Forelimb muscle (tissue), 1 donor: ENCODE measurements around the gene AKNA. TPM values are rescaled to one million over a fixed set of nuclear protein-coding genes. Genes with fewer than 3 reads are reported as not detected.
"Not testable (repeated sequence)": the region's sequence is repeated elsewhere in the genome, so short reads cannot be mapped to it uniquely, and the experiment has no call there.

Experiments used
- DNase-seq: peaks from one replicate; pipeline ENCODE4 v3.0.0-alpha.2; 2013; ENCODE audit warnings: low read depth
- polyA plus RNA-seq: library from polyadenylated mRNA; unstranded; fragments of 120-200 nt; gene quantifications from one replicate; pipeline ENCODE4 v1.2.1, GENCODE V29; 2013; ENCODE audit not compliant: insufficient read length

AKNA gene
- polyA plus RNA-seq, 1 donor, result 8.4 TPM

GRCh38 chr9:114341152-114341830, 46.5 kb downstream of the AKNA start:
- no peak for DNase-seq

DNA sequence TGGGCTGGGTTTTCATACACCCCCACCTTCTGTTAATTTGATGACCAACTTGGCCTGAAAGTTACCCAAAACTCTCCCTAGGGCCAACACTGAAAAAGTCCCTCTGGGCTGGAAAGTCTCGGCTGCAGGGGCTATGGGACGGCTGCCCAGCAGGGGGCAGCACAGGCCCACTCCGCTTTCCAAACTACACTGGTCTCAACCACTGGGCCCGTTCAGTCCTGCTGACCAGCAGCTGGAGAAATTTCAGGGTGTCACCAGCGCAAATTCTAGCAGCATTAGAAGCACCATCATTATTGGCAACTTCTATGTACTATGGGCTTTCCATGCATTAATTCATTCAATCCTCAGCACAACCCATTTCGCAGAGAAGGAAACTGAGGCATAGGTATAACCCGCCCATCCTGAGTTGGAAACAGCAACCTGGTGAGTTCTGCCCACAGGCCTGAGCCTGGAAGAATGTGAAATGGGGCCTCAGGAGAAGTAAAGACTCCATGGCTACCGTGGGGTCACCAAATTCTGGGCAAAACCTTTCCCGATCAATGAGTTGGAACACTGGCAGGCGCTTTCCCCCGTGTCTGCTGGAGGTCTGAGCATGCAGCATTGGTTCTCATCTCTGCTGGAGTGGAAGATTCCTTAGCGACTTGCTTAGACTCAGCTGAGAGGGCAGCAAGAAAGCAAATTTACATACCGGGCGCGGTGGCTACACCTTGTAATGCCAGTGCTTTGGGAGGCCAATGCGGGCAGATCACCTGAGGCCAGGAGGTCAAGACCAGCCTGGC, 48.5 kb downstream of the AKNA start:
- DNase-seq, result no peak

- no peak for DNase-seq
Observed at GRCh38 chr9:114338187-114338586, 49.6 kb downstream of the AKNA start.

DNA sequence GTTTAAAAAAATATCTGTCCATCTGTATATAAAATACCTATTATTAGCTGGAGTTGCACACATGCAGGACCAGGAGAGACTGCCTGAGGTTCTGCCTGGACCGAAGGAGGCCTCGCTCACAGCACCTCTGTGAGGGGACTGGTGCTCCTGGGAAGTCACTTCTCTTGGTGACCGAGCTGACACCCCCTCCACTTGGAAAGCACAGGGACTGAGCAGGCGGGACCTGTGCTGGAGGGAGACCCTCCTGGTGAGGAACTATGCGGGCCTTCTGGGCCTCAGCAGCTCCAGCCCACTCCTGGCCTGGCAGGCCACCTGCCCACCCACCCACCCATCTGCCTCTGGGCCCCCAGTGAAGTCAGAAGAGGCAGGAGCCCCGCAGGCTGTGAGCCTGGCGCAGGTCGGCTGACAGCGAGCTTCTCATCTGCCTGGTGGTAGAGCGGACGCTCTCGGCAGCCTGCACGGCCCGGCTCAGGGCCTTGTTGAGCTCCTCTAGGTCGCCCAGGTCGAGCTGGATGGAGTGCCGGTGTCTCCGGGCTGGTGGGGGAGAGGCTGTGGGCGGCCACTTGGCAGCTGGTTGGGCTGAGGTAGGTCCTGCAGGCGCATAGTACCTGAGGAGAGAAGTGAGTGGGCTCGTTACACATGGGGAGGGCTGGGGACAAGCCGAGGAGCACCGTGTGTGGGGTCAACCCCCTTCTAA, 50.9 kb downstream of the AKNA start:
- no peak for DNase-seq

DNA sequence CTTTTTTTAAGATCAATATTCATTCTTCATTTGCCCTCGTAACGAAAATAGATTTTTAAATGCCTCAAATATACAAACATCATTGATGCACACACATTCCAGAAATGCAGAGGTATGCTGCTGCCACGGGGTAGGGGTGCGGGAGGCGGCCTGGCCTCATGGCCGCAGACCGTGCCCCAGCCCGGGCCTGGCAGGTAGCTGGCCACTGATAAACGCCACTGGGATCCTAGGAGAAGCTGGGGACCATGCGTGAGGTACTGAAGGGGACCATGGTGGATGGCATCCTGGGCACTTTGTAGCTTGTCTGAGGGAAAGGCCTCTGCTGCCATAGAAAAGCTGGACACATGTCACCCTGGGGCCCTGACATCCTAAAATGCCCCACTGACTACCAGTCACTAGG, 51.6 kb downstream of the AKNA start:
- no peak for DNase-seq

DNA sequence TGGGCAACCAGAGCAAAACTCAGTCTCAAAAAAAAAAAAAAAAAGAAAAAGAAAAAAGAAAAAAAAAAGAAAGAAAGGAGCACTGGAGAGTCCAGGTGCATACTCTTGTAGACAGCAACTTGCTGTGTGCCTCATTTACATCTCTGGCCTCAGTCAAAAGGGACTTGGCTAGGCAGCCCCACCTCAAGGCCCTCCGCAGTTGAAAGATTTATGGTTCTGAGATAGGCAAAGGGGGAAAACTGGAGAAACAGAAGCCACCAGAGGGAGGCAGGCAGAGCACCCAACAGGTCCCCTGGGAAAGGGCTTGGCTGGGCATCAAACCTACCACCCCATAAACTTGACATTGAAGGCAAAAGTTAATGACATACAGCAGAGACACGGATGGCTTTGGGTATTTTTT, 52.0 kb downstream of the AKNA start:
- no peak for DNase-seq

DNA sequence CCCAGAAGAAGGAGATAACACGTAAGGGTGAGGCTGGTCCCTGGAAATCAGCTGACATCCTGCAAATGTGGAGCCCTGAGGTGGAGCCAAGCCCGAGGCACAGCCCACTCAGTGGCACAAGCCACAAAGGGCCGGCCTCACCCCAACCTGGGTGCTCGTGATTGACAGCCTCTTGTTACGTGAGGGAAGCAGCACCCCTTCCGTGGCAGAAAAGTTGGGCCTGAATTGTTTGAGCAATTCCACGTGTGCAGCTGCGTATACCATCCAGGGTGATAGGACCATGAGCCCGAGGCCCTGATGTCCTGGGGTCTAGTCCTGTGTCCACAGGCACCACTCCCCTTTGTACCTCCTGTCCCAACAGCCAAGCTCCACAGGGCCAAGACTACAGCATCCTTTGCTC, 53.3 kb downstream of the AKNA start:
- no peak for DNase-seq

DNA sequence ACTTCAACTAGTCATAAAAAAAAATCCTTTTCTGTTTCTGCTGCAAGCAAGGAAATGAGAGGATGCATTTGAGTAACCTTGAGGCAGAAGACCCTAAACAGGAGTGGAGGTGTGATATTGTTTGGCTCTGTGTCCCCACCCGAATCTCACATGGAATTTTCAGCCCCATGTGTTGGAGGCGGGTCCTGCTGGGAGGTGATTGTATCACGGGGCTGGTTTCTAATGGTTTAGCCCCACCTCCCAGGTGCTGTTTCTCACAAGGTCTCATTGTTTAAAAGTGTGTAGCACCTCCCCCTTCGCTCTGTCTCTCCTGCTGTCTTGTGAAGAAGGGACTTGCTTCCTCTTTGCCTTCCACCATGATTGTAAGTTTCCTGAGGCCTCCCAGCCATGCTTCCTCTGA, 54.1 kb downstream of the AKNA start:
- not testable (repeated sequence) for DNase-seq

DNA sequence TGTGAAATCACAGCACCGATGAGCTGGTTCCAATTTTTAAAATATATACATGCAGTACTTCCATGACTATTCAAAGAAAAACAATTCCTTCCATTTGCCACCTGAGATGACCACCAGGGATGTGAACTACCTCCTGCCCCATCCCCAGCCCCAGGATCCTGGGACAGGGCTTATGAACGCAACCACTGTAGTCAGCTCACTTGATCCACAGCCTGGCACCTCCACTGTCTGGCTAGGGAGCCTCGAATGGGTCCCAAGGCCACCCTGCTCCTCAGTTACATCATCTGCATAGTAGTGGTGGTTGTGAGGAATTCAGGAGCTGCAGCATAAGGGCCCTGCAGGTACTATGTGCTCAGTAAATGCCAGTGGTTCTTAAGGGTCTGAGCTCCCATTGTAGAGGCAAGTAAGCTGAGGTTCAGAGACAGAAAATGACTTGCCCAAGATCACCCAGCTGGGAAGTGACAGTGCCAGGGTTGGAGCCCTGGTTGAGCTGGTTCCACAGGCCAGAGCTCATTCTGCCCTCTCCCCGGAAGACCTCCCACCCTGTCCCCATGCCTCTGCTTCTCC, 55.2 kb downstream of the AKNA start:
- DNase-seq, result not testable (repeated sequence)

GRCh38 chr9:114331229-114332195, 56.3 kb downstream of the AKNA start:
- DNase-seq, result not testable (repeated sequence)

- no peak for DNase-seq
Observed at GRCh38 chr9:114330636-114331035, 57.1 kb downstream of the AKNA start.

DNA sequence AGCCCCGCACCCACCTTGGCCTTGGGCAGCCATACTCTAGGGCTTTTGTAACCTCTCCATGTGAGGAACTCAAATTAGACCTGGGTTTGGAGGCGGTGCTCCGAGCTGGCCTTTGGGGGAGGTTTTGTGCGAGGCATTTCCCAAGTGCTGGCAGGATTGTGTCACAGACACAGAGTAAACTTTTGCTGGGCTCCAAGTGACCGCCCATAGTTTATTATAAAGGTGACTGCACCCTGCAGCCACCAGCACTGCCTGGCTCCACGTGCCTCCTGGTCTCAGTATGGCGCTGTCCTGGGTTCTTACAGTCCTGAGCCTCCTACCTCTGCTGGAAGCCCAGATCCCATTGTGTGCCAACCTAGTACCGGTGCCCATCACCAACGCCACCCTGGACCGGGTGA, 58.2 kb downstream of the AKNA start, which contains the start of gene ORM2:
Gene ORM2, plus strand, starts transcription at position 245 of the 398 bp plus-strand sequence. Its CDS starts 36 bp downstream, at position 281.
- DNase-seq, result not testable (repeated sequence)

GRCh38 chr9:114328937-114329624, 58.7 kb downstream of the AKNA start:
- not testable (repeated sequence) for DNase-seq

DNA sequence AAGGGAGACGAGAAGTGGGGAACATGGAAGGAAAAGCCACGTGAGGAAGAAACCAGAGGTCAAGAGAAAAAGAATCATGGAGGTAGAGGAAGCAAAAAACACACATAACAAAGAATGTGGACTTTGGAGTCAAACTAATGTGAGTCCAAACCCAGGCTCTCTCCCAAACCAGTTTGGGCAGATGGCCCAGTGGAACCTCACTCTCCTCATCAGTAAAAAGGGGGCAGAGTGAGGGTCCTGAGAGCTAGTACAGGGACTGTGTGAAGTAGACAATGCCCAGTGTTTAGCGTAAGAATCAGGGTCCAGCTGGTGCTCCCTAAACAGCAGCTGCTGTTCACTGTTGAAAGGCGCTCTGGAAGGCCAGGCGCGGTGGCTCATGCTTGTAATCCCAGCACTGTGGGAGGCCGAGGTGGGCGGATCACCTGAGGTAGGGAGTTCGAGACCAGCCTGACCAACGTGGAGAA, 59.4 kb downstream of the AKNA start:
- DNase-seq, result not testable (repeated sequence)

DNA sequence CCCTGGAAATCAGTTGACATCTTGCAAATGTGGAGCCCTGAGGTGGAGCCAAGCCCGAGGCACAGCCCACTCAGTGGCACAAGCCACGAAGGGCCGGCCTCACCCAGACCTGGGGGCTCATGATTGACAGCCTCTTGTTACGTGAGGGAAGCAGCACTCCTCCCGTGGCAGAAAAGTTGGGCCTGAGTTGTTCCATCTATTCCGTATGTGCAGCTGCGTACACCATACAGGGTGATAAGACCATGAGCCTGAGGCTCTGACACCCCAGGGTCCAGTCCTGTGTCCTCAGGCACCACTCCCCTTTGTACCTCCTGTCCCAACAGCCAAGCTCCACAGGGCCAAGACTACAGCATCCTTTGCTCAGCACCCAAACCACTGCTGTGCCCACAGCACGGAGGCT, 60.0 kb downstream of the AKNA start:
- no peak for DNase-seq

GRCh38 chr9:114325684-114326254, 62.0 kb downstream of the AKNA start:
- not testable (repeated sequence) for DNase-seq

GRCh38 chr9:114324965-114325364, 62.8 kb downstream of the AKNA start:
- DNase-seq, result not testable (repeated sequence)

GRCh38 chr9:114324492-114324891, 63.3 kb downstream of the AKNA start:
- DNase-seq, result no peak

DNA sequence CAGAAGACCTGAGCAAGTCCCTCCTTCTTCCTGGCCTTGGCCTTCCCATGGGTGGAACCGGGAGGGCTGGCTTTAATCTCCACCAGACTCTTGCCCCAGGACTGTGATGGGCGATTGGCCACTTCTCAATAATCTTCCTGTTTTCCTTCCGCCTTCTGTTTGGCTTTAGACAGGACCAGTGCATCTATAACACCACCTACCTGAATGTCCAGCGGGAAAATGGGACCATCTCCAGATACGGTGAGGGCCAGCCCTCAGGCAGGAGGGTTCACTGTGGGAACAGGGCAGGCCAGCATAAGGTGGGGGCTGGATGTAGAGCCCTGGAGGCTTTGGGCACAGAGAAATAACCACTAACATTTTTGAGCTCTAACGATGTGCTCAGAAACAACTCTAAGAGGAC, 63.9 kb downstream of the AKNA start:
- DNase-seq, result not testable (repeated sequence)
